Fibroblast of lung (primary cell): ENCODE results near the gene TSPYL2.

Experiments
- CTCF ChIP-seq, 2 donors: IDR thresholded peaks in 1 of 2; conservative IDR thresholded peaks in 1 of 2; 1 replicate in 1 of 2; 2 replicates in 1 of 2; pipeline ENCODE4 v1.5.1; 2011 to 2012; ENCODE audit warnings: low read length in 2 of 2, control low read depth in 1 of 2, inconsistent platforms in 1 of 2, low read depth in 1 of 2, mild to moderate bottlenecking in 1 of 2
- EZH2 ChIP-seq: IDR thresholded peaks from 2 replicates; pipeline ENCODE4 v1.5.1; 2012; ENCODE audit warnings: low read length, control low read depth, mild to moderate bottlenecking; ENCODE audit errors: missing control alignments

GRCh38 chrX:53085661-53086229, 3.6 kb downstream of the TSPYL2 start:
- TF ChIP-seq EZH2 = no peak
- TF ChIP-seq CTCF (conservative IDR thresholded peaks at IDR 0.05 in 1 of 2, IDR thresholded peaks at IDR 0.05 in 1 of 2; ENCODE audit: low read depth in 1 of 2, low read length in 2 of 2) = no peak
